Suppressor macrophage (primary cell): Measurements from ENCODE around the gene SARS1.
A peak's percentile ranks its signal among the peaks of the same experiment; 100 is the strongest.

Experiments
- DNase-seq, 4 experiments: peaks; one replicate each; pipeline ENCODE4 v3.0.0-alpha.2; 2020 to 2022

SARS1 gene

DNA sequence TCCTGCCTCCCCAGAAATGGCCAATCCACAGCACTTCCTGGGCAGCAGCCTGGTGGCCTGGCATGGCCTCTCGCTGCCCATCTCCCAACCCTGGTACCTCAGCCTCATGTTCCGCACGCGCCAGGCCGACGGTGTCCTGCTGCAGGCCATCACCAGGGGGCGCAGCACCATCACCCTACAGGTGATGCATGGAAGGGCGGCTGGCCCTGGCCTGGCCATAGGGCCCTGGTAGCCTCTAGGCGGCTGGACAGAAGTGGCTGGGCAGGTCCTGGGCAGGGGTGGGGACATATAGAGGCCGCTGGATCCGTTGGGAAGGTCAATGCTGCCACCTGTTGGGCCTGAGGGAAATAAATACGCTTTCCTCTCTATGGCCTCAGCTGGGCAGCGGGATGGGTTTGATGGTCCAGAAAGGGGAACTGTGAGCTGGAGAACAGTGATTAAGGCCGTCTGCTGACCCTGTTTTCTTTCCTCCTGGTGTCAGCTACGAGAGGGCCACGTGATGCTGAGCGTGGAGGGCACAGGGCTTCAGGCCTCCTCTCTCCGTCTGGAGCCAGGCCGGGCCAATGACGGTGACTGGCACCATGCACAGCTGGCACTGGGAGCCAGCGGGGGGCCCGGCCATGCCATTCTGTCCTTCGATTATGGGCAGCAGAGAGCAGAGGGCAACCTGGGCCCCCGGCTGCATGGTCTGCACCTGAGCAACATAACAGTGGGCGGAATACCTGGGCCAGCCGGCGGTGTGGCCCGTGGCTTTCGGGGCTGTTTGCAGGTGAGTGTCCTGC is 50.1 kb downstream of the SARS1 start:
- peak; percentile 88 to 93 (median 90) for DNase-seq

GRCh38 chr1:109264379-109264755 is 50.6 kb downstream of the SARS1 start:
- DNase-seq, result no peak

DNA sequence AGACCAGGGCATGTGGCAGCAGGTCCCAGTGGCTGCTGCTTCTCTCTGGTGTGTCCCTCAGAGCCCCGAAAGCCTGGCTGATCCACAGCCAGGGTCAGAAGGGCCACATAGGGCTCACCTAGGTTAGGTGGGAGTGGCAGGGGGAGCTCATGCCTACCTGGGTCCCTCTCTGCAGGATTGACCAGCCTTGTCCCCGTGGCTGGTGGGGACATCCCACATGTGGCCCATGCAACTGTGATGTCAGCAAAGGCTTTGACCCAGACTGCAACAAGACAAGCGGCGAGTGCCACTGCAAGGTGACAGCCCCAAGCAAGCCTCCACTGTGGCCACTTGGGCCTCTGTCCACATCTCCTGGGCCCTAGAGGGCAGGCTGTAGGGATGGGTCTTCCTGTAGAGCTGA is 51.3 kb downstream of the SARS1 start:
- no peak for DNase-seq

- no peak for DNase-seq
Observed at GRCh38 chr1:109265741-109266330, 52.1 kb downstream of the SARS1 start.

- no peak for DNase-seq
Observed at GRCh38 chr1:109266965-109267364, 53.2 kb downstream of the SARS1 start.

DNA sequence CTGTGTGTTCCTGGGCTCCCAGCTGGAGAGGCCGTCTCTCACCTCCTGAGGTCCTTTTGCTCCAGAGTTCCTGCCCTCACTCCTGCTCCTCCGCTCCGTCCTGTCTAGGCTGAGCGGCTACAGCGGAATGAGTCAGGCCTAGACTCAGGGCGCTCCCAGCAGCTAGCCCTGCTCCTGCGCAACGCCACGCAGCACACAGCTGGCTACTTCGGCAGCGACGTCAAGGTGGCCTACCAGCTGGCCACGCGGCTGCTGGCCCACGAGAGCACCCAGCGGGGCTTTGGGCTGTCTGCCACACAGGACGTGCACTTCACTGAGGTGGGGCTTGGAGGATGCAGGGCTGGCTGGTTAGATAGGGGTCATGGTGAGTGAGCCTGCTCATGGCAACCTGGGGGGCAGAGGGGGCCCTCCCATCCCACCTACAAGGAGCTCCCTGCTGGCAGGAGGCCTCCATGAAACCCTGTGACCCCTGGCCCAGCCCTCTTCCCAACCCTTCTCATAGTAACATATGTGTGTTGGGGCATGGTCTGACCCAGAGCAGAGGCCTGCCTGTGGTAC is 54.1 kb downstream of the SARS1 start:
- DNase-seq, result no peak

- no peak for DNase-seq
Observed at GRCh38 chr1:109268431-109269211, 54.9 kb downstream of the SARS1 start.

- no peak for DNase-seq
Observed at GRCh38 chr1:109269212-109269980, 55.7 kb downstream of the SARS1 start.

GRCh38 chr1:109269981-109270622 is 56.4 kb downstream of the SARS1 start:
- DNase-seq, result no peak

DNA sequence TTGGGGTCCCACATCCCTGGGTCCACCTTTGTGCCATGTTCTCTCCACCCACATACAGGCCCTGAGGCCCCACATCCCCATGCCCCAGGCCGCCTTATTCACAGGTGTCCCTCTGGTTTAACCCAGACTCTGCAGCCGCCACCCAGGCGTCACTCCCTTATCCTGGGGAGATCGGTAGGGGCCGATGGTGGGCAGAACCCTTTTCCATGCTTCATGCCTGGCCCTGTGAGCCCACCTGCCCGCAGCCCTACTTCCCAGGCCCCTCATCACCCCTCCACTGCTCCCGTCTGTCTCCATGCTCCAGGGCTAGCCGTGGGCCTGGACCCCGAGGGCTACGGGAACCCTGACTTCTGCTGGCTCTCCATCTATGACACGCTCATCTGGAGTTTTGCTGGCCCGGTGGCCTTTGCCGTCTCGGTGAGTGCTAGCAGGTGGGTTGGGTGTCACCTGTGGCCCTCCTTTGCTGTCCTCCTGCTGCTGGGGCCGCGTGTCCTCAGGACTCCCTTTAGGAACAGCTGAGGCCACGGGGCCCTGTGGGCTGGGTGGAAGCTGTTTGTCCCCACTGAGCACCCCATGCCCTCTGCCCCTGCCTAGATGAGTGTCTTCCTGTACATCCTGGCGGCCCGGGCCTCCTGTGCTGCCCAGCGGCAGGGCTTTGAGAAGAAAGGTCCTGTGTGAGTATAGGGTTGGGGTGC is 57.1 kb downstream of the SARS1 start:
- DNase-seq, result no peak

DNA sequence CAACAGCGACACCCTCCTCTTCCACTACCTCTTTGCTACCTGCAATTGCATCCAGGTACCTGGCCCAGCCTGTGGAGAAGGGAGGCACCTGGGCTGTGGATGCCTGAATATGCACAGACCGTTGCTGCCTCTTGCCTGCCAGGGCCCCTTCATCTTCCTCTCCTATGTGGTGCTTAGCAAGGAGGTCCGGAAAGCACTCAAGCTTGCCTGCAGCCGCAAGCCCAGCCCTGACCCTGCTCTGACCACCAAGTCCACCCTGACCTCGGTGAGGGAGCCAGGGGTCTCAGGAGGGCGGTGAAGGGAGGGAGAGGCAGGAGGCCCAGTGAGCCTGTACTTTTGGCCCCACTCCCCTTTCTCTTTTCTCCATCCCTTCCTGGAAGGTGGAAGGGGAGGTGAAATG is 57.7 kb downstream of the SARS1 start:
- no peak for DNase-seq

- DNase-seq, result no peak
Observed at GRCh38 chr1:109272021-109272799, 58.5 kb downstream of the SARS1 start.

DNA sequence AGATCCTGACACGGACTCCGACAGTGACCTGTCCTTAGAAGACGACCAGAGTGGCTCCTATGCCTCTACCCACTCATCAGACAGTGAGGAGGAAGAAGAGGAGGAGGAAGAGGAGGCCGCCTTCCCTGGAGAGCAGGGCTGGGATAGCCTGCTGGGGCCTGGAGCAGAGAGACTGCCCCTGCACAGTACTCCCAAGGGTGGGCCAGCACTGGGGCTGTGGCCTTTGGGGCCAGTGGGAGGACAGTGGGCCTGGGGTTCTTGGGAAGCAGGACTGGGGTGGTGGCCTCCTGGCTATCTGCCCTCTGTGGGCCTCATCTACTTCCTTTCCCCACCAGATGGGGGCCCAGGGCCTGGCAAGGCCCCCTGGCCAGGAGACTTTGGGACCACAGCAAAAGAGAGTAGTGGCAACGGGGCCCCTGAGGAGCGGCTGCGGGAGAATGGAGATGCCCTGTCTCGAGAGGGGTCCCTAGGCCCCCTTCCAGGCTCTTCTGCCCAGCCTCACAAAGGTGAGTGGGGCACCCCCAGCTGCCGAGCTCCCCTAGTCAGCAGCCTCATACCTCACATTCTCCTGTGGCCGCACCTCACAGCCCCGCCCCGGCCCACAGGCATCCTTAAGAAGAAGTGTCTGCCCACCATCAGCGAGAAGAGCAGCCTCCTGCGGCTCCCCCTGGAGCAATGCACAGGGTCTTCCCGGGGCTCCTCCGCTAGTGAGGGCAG is 59.3 kb downstream of the SARS1 start:
- DNase-seq, result no peak

DNA sequence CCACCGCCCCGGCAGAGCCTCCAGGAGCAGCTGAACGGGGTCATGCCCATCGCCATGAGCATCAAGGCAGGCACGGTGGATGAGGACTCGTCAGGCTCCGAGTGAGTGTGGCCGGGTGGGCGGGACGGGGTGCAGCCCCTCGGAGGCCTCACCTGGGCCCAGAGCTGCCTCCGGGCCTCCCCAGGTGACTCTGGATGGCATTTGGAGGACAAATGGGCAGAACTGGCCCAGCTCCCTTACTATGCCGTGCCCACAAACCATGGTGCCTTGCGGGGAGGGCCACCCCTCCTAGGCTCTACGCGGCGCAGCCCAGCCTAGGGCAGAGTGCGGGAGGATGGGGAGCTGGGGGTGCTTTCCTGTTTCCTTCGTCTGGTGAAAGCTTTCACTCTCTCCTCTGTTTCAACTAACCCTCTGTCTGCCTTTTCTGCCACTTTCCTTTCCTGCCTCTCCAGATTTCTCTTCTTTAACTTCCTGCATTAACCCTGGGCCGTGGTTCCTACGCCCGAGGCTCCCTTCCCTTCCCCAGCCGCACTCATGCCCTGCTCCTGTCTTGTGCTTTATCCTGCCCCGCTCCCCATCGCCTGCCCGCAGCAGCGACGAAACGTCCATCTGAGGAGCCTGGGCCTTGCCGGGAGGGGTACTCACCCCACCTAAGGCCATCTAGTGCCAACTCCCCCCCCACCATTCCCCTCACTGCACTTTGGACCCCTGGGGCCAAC is 60.0 kb downstream of the SARS1 start:
- peak in 1 of 4 experiments; percentile 37 for DNase-seq

GRCh38 chr1:109274533-109275476 is 61.1 kb downstream of the SARS1 start:
- peak in 1 of 4 experiments; percentile 27 for DNase-seq

GRCh38 chr1:109275706-109276345 is 62.1 kb downstream of the SARS1 start:
- DNase-seq, result no peak

DNA sequence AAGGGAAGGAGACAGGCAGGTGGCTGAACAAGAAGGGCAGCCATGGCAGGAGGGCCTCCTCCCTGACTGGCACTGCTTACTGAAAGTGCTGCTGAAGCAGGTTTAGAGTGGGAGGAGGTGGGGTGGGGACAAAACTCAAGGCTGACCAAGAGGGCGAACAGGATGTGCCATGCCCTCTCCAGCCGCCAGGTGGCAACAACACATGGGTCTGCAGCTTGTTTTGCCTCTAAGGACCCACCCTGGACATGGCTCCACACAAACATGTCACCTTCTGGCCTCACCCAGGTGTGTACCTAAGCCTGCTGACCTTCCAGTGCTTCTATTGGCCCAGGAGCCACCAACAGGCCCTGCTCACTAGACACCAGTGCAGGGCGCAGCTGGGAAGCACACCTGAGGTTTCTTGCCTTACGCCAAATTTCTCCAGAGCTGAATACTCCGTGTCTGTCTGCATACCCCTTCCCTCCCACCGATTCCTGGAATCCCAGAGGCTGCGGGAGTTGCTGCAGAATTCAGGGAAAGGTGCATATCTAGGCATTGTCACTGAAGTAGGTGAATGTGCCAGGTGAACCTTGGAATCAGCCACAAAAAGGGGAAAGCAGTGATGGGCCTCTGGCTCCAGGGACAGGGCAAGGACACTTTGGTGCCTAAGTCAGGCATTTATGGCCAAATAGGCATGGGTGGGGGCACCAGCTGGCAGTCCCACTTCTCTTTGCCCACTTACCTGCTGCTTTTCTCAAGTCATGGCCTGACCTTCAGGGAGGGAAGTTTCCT is 63.9 kb downstream of the SARS1 start:
- peak; percentile 83 to 90 (median 86) for DNase-seq
